Right lobe of liver (tissue), 6 donors: ENCODE results near the gene GREM1. TPM values are rescaled to one million over a fixed set of nuclear protein-coding genes. Genes with fewer than 3 reads are reported as not detected.

Source experiments
- ATAC-seq, 4 donors: fragments of 200-7000 bp; cut with Tn5 transposase; one replicate each; pipeline ENCODE4 v1.9.1; 2020; ENCODE audit warnings: mild to moderate bottlenecking in 4 of 4, moderate library complexity in 4 of 4
- DNase-seq, 3 donors: peaks; one replicate each; pipeline ENCODE4 v3.0.0-alpha.2; 2020
- H3K27ac ChIP-seq, 3 donors: fragments of 200-600 bp; one replicate each; pipeline ENCODE4 v1.8.0; 2022
- H3K27me3 ChIP-seq, 2 donors: fragments of 200-600 bp; one replicate each; pipeline ENCODE4 v1.8.0; 2022
- H3K36me3 ChIP-seq, 4 donors: fragments of 200-600 bp; sonication (generic) in 1 of 4; one replicate each; pipeline versions ENCODE4 v1.5.1 to v1.8.0; 2017 to 2022; ENCODE audit warnings: control low read depth in 1 of 4
- H3K4me1 ChIP-seq, 4 donors: fragments of 200-600 bp; sonication (generic) in 1 of 4; one replicate each; pipeline versions ENCODE4 v1.5.1 to v1.8.0; 2017 to 2022; ENCODE audit warnings: control low read depth in 1 of 4
- H3K4me3 ChIP-seq, 3 donors: fragments of 200-600 bp; one replicate each; pipeline ENCODE4 v1.8.0; 2022
- H3K9me3 ChIP-seq, 4 donors: fragments of 200-600 bp; sonication (generic) in 1 of 4; one replicate each; pipeline versions ENCODE4 v1.5.1 to v1.8.0; 2017 to 2022; ENCODE audit warnings: control low read depth in 1 of 4
- POLR2A ChIP-seq: fragments of 450-650 bp; IDR thresholded peaks from one replicate; pipeline ENCODE4 v1.6.1; 2017; ENCODE audit warnings: antibody characterized with exemption, mild to moderate bottlenecking
- WGBS: methylation state at CpG from one replicate; pipeline ENCODE4 v1.1.6; 2018; ENCODE audit warnings: low coverage, low lambda C conversion rate; ENCODE audit not compliant: insufficient coverage; ENCODE audit errors: missing lambda C conversion rate; 5-methylcytosine and 5-hydroxymethylcytosine counted together
- intact Hi-C, 2 donors: fragments of 100-400 bp; cut with DNase I; formaldehyde crosslinking; loops; one replicate each; pipeline versions ENCODE4 v1.11.2 to v1.14.1; 2022
- total RNA-seq, 6 experiments: library from RNA; depleted of rRNA in 2 of 6; stranded (reverse); fragments of >200 nt in 2 of 6; fragmentation: NEBNext Ultra II Directional in 3 of 6; extraction: Animal tissue kit (Norgen Biotek cat#: 25700) in 3 of 6; gene quantifications; one replicate each; pipeline versions ENCODE4 v1.1.0 to v1.2.4, GENCODE V29; 2016 to 2023
- TF ChIP-seq, protein P1 (sequence below), 4 donors: fragments of 200-600 bp in 3 of 4; fragments of 450-650 bp in 1 of 4; IDR thresholded peaks; one replicate each; pipeline versions ENCODE4 v1.5.1 to v1.8.0; 2016 to 2022; ENCODE audit warnings: antibody characterized with exemption in 4 of 4, mild to moderate bottlenecking in 2 of 4
- donor health status: DM: no; HTN: yes; CAD: no.
- donor health status: DM: no; HTN: no; CAD: no.
- donor health status: DM: no; HTN: no; CAD: no.
- donor health status: DM: no; HTN: yes; CAD: no.
- donor health status: DM: no; HTN: yes; CAD: no.

GREM1 gene
- total RNA-seq, 6 experiments from 2014 or later = 0.16 to 2.4 (median 0.37) TPM; not detected in 1

DNA sequence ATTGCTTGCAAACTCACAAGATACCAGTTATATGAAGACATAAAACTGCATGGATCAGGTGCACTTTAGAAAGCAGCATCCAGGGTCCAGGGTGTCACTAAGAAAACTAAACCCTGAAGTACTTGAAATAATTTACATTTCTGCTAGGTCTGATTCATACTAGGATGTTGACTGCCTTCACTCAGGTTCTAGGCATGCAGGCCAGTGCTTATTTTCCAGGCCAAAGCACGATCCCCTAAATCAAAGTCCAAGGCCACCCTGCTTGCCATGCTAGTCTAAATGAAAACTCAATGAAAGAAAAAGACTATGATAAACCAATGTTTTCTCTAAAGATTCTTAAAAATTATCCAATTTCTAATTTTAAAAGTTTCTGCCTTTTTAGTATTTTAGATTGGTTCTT is 49.4 kb downstream of the GREM1 start:
- Histone ChIP-seq H3K9me3 (no peaks in the 10 kb centered on the region), H3K27ac (no peak overlapping the region), H3K4me3 (no peak overlapping the region), H3K4me1 (no peaks in the 10 kb centered on the region), H3K27me3 (no peaks in the 10 kb centered on the region), H3K36me3 (no peaks in the 10 kb centered on the region)
- WGBS = 27% methylated on average over 1 of the region's 1 CpG
- TF ChIP-seq POLR2A = no peak
- TF ChIP-seq, protein P1, sequence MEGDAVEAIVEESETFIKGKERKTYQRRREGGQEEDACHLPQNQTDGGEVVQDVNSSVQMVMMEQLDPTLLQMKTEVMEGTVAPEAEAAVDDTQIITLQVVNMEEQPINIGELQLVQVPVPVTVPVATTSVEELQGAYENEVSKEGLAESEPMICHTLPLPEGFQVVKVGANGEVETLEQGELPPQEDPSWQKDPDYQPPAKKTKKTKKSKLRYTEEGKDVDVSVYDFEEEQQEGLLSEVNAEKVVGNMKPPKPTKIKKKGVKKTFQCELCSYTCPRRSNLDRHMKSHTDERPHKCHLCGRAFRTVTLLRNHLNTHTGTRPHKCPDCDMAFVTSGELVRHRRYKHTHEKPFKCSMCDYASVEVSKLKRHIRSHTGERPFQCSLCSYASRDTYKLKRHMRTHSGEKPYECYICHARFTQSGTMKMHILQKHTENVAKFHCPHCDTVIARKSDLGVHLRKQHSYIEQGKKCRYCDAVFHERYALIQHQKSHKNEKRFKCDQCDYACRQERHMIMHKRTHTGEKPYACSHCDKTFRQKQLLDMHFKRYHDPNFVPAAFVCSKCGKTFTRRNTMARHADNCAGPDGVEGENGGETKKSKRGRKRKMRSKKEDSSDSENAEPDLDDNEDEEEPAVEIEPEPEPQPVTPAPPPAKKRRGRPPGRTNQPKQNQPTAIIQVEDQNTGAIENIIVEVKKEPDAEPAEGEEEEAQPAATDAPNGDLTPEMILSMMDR (IDR thresholded peaks at IDR 0.05) = no peak
- ATAC-seq = no peak
- intact Hi-C loops = no loop called here
- DNase-seq = no peak

DNA sequence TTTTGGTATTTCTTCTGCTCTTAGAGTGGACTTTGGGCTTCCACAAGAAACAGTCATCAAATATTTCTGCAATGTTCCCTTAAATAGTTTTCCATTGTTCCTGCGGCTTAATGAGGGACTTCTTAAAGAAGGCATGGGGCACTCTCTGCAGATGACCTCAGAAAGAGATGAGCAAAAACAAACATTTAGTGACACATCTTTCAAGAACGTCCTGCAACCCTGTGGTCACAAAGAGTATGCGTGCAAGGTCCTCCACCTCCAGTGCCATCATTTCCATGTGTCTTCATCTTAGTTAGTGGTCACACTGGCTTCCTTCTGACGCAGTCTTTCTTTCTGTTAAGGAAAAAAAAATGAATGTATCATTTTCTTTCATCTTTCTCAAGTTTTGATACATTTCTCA is 56.2 kb downstream of the GREM1 start:
- 74% methylated on average over 4 of the region's 4 CpGs for WGBS

DNA sequence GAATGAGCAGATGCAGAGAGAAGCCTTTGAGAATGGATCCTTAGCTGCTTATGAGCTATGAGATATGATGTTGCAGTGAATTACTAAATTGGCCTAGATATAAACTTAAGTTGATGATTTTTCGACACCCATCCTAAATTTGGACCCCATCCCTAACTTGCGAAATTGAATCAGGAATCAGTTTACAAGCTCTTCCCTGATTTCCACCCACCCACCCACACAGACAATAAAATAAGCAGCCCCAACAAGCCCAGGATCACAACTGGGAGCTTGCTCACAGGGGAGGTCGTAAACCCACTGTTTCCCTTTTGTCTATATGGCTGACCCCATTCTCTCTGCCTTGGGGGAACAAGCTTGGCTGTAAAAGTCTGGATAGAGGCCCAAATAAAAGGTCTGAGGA is 57.3 kb downstream of the GREM1 start:
- WGBS = 65% methylated on average over 3 of the region's 3 CpGs
- no peaks in the 10 kb centered on the region for H3K4me1 ChIP-seq
- intact Hi-C loops = no loop called here

More for the DNA sequence above, 56.2 kb downstream of the GREM1 start:
- Histone ChIP-seq H3K4me1 (no peaks in the 10 kb centered on the region), H3K4me3 (no peak overlapping the region), H3K27ac (no peak overlapping the region), H3K36me3 (no peaks in the 10 kb centered on the region), H3K27me3 (no peaks in the 10 kb centered on the region), H3K9me3 (no peaks in the 10 kb centered on the region)
- no peak for ATAC-seq
- intact Hi-C loops = no loop called here
- DNase-seq = no peak
- TF ChIP-seq POLR2A = no peak
- TF ChIP-seq, protein P1 (IDR thresholded peaks at IDR 0.05) = no peak

DNA sequence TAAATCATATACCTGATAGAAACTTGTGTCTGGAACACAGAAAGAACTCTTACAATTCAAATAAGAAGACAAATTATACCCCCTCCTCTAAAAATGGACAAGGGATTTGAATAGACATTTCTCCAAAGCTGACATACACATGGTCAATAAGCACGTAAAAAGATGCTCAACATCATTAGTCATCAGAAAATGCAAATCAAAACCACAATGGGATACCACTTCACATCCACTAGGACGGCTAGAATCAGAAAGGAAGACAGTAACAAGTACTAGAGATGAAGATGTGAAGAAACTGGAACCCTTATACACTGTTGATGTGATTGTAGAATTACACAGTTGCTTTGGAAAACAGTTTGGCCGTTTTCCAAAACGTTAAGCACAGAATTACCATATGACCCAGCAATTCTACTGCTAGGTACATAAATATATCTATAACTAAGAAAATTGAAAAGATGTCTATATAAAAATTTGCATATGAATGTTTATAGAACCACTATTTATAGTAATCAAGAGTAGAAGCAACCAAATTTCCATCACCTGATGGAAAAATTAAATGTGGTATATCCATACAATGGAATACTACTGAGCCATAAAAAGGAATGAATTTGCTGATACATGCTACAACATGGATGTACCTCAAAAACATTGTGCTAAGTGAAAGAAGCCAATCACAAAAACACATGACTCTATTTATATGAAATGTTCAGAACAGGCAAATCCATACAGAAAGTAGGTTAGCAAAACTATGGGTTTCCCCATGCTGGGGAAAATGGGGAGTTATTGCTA is 60.8 kb downstream of the GREM1 start:
- DNase-seq (no peak), ATAC-seq (no peak)
- Histone ChIP-seq H3K9me3 (no peaks in the 10 kb centered on the region), H3K36me3 (no peaks in the 10 kb centered on the region), H3K27me3 (no peaks in the 10 kb centered on the region), H3K27ac (no peak overlapping the region), H3K4me3 (no peak overlapping the region), H3K4me1 (no peaks in the 10 kb centered on the region)
- 75% methylated on average over 4 of the region's 4 CpGs for WGBS
- TF ChIP-seq, protein P1 (IDR thresholded peaks at IDR 0.05) = no peak
- no peak for TF ChIP-seq POLR2A
- intact Hi-C loops = no loop called here

More for the DNA sequence above, 57.3 kb downstream of the GREM1 start:
- DNase-seq = no peak
- Histone ChIP-seq H3K4me3 (no peak overlapping the region), H3K27me3 (no peaks in the 10 kb centered on the region), H3K9me3 (no peaks in the 10 kb centered on the region), H3K36me3 (no peaks in the 10 kb centered on the region), H3K27ac (no peak overlapping the region)
- TF ChIP-seq, protein P1 (IDR thresholded peaks at IDR 0.05) = no peak
- no peak for TF ChIP-seq POLR2A
- ATAC-seq = no peak
